GM12874 (cell line): ENCODE results near the gene SIK3.

ENCODE experiments used
- CTCF ChIP-seq: IDR thresholded peaks from 2 replicates; pipeline ENCODE4 v1.5.1; 2011; ENCODE audit warnings: low read depth, mild to moderate bottlenecking, control low read depth, low read length, moderate library complexity; ENCODE audit not compliant: insufficient read depth

SIK3 gene

DNA sequence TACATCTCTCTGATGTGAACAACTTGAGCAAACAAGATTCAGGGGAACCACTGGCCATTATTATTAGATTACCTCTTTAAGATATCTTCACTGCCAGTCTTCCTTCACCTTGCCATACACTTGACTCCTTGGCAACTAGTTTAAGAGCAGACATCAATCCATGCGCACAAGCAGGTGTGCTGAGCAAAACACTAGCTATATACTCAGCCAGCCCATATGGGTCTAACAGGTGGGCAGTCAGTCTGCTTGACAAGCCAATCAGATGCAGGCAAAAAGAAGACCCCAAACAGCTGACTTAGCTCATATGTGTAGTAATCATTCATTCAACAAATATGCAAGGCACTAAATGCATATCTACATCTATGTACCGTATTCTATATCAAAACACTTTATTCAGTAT is 101.2 kb downstream of the SIK3 start:
- no peak for TF ChIP-seq CTCF

GRCh38 chr11:116994195-116994594 is 104.0 kb downstream of the SIK3 start:
- TF ChIP-seq CTCF, result no peak

GRCh38 chr11:116993599-116993998 is 104.6 kb downstream of the SIK3 start:
- no peak for TF ChIP-seq CTCF

DNA sequence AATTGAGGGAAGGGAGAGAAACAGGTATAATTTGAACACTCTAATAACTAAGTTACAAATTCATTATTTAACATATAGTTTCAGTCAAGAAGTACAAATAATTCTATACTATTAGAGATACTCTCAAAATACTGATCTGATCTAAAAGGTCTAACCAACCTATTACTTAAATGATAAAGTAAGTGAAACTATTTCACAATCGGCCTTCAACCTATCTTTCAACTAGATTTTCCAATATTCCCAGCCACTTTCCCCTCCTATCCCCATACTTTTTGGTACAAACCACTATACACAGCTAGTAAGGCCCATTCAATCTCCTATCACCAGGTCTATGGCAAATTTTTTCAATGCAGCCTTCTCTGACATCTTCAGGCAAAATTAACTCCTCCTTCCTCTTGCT is 106.7 kb downstream of the SIK3 start:
- no peak for TF ChIP-seq CTCF

DNA sequence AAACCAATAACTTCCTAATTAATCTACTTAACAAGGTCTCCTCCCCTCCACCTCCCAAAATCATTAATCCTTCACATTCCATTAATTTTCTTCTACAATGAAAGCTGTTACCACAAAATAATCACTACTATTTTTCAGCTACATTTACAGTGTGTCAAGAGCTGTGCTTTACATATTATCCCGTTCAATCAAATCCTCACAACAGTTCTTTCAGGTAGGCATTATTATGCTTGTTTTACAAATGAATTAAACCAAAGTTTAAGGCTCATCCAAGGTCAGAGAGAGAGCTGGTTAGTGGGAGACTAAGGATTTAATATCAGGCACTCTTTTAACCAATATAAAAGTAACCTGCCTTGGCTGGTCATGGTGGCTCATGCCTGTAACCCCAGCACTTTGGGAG is 107.4 kb downstream of the SIK3 start:
- TF ChIP-seq CTCF, result no peak

DNA sequence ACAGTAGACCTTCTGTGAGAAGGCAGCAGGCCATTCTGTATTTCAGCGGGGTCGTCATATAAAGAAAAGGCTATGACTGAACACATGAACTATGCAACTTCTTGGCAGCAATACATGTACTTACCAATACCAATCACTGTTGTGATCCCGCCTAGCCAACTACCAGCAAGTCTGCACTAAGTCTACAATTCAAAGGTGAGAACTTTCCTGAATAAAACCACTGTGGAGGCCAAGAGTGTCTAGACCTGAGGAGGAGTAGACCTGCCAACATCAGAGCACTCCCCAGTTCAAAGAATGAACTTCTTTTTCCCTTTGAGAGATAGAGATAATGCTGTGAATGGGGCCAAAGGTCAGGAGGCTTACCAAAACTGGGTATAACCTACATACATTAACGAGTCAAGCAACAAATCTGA is 108.2 kb downstream of the SIK3 start:
- no peak for TF ChIP-seq CTCF

- no peak for TF ChIP-seq CTCF
Observed at GRCh38 chr11:116989184-116989583, 109.0 kb downstream of the SIK3 start.
